HCT116 (cell line): ENCODE data around the gene SUGP2. TPM values are rescaled to one million over a fixed set of nuclear protein-coding genes. Genes with fewer than 3 reads are reported as not detected.

Experiments used
- ATAC-seq: fragments of 200-7000 bp; cut with Tn5 transposase; 2 replicates; pipeline ENCODE4 v1.9.1; 2020; ENCODE audit warnings: mild to moderate bottlenecking, moderate library complexity
- BruUV-seq: library from RNA; stranded (reverse); fragments of 400-500 nt; replicated peaks from 2 replicates; lab custom pipeline; 2021; lab: Mats Ljungman, UMichigan
- CTCF ChIA-PET: fragments of 300-600 bp; sonication (Branson Sonifier 250); formaldehyde crosslinking; loops from one replicate; lab custom pipeline; 2021; ENCODE audit warnings: antibody characterized with exemption; lab: Charles Lee
- POLR2A ChIA-PET: fragments of 300-600, 350-600 bp; sonication (Branson Sonifier 250); formaldehyde crosslinking; loops from one replicate; lab custom pipeline; 2021; ENCODE audit warnings: antibody characterized with exemption; lab: Charles Lee
- RAD21 ChIA-PET, 2 experiments: fragments of 300-600 bp; sonication (Branson Sonifier 250); formaldehyde crosslinking; loops; one replicate each; lab custom pipeline; 2023; ENCODE audit warnings: low total read pairs in 2 of 2; ENCODE audit not compliant: uncharacterized antibody in 2 of 2, unreplicated experiment in 2 of 2, low non-redundant PET in 1 of 2; lab: Charles Lee
- DNase-seq: peaks from one replicate; pipeline ENCODE4 v3.0.0-alpha.2; 2010; ENCODE audit warnings: low read depth, low spot score
- H2AFZ ChIP-seq: fragments of 200-600 bp; shearing (Covaris generic), sonication (generic); 2 replicates; pipeline ENCODE4 v1.6.1; 2017; ENCODE audit warnings: low read depth, mixed run types, mixed read lengths, antibody characterized with exemption, low read length; ENCODE audit not compliant: poor library complexity, severe bottlenecking
- H3K27ac ChIP-seq: 2 replicates; pipeline ENCODE4 v1.5.1; 2012; ENCODE audit warnings: low read depth, low read length
- H3K27me3 ChIP-seq: fragments of 200-600 bp; sonication (generic); 2 replicates; pipeline ENCODE4 v1.6.1; 2016; ENCODE audit warnings: mixed run types, low read length, mixed read lengths; ENCODE audit not compliant: insufficient read depth
- H3K36me3 ChIP-seq, 2 experiments: fragments of 200-500 bp in 1 of 2; fragments of 200-600 bp in 1 of 2; sonication (Bioruptor generic) in 1 of 2; sonication (generic) in 1 of 2; 2 replicates each; pipeline versions ENCODE4 v1.5.1 to v1.6.1; 2014 to 2016; ENCODE audit warnings: low read length in 2 of 2, inconsistent platforms in 1 of 2, mixed read lengths in 1 of 2, mixed run types in 1 of 2; ENCODE audit not compliant: insufficient read depth in 2 of 2, control insufficient read depth in 1 of 2
- H3K4me1 ChIP-seq, 2 experiments: fragments of 200-600 bp in 1 of 2; sonication (generic) in 1 of 2; 2 replicates each; pipeline versions ENCODE4 v1.5.1 to v1.6.1; 2012 to 2017; ENCODE audit warnings: low read length in 2 of 2, inconsistent platforms in 1 of 2, mild to moderate bottlenecking in 1 of 2, mixed read lengths in 1 of 2, mixed run types in 1 of 2, moderate library complexity in 1 of 2; ENCODE audit not compliant: insufficient read depth in 2 of 2, control insufficient read depth in 1 of 2
- H3K4me2 ChIP-seq: fragments of 200-600 bp; sonication (generic); 2 replicates; pipeline ENCODE4 v1.6.1; 2017; ENCODE audit warnings: mixed run types, low read length, mixed read lengths
- H3K4me3 ChIP-seq, 2 experiments: fragments of 200-600 bp in 1 of 2; sonication (generic) in 1 of 2; replicated peaks in 1 of 2; 2 replicates each; pipeline ENCODE4 v1.5.1; 2011 to 2016; ENCODE audit warnings: low read length in 2 of 2, control low read depth in 1 of 2, low read depth in 1 of 2, mild to moderate bottlenecking in 1 of 2, mixed read lengths in 1 of 2, mixed run types in 1 of 2
- H3K79me2 ChIP-seq: fragments of 200-600 bp; sonication (generic); 2 replicates; pipeline ENCODE4 v1.6.1; 2017; ENCODE audit warnings: mild to moderate bottlenecking, mixed run types, low read length, moderate library complexity, mixed read lengths; ENCODE audit not compliant: insufficient read depth
- H3K9ac ChIP-seq: fragments of 200-600 bp; sonication (generic); 2 replicates; pipeline ENCODE4 v1.6.1; 2016; ENCODE audit warnings: low read length, mixed read lengths
- H3K9me2 ChIP-seq: fragments of 200-600 bp; sonication (generic), shearing (Covaris generic); 2 replicates; pipeline ENCODE4 v1.6.1; 2017; ENCODE audit warnings: mixed run types, mild to moderate bottlenecking, moderate library complexity; ENCODE audit not compliant: insufficient read depth
- H3K9me3 ChIP-seq, 2 experiments: fragments of 200-500 bp in 1 of 2; fragments of 200-600 bp in 1 of 2; sonication (Bioruptor generic) in 1 of 2; sonication (generic) in 1 of 2; 2 replicates each; pipeline ENCODE4 v1.6.1; 2014 to 2017; ENCODE audit warnings: low read length in 2 of 2, mixed read lengths in 2 of 2, inconsistent platforms in 1 of 2, low read depth in 1 of 2, mild to moderate bottlenecking in 1 of 2, mixed run types in 1 of 2, moderate library complexity in 1 of 2; ENCODE audit not compliant: control insufficient read depth in 1 of 2, insufficient read depth in 1 of 2
- H4K20me1 ChIP-seq: fragments of 200-600 bp; sonication (generic), shearing (Covaris generic); 2 replicates; pipeline ENCODE4 v1.6.1; 2017; ENCODE audit warnings: mixed run types, mild to moderate bottlenecking, moderate library complexity; ENCODE audit not compliant: insufficient read depth
- CBX3 ChIP-seq: IDR thresholded peaks from 2 replicates; pipeline ENCODE4 v1.6.1; 2012; ENCODE audit warnings: low read depth
- CTCF ChIP-seq, 3 experiments: fragments of 200-600 bp in 1 of 3; sonication (generic) in 1 of 3; IDR thresholded peaks in 2 of 3; conservative IDR thresholded peaks in 1 of 3; 2 replicates each; pipeline ENCODE4 v1.5.1; 2012 to 2017; ENCODE audit warnings: low read depth in 2 of 3, low read length in 2 of 3, antibody characterized with exemption in 1 of 3, borderline replicate concordance in 1 of 3, control low read depth in 1 of 3, mild to moderate bottlenecking in 1 of 3, mixed read lengths in 1 of 3, mixed run types in 1 of 3, moderate library complexity in 1 of 3; ENCODE audit not compliant: insufficient read depth in 1 of 3
- JUND ChIP-seq: IDR thresholded peaks from 2 replicates; pipeline ENCODE4 v1.6.1; 2012
- POLR2AphosphoS5 ChIP-seq: IDR thresholded peaks from 2 replicates; pipeline ENCODE4 v1.6.1; 2011; ENCODE audit warnings: mild to moderate bottlenecking, low read depth, low read length, moderate library complexity
- REST ChIP-seq: IDR thresholded peaks from 2 replicates; pipeline ENCODE4 v1.6.1; 2012; ENCODE audit warnings: low read depth
- TCF7L2 ChIP-seq: IDR thresholded peaks from 2 replicates; pipeline ENCODE4 v1.7.0; 2011; ENCODE audit warnings: borderline replicate concordance, inconsistent platforms; ENCODE audit not compliant: insufficient read depth, insufficient read length; ENCODE audit errors: extremely low read depth
- ZFX ChIP-seq: fragments of 450-650 bp; IDR thresholded peaks from 2 replicates; pipeline ENCODE4 v1.6.1; 2017
- intact Hi-C: fragments of 100-400 bp; cut with micrococcal nuclease; formaldehyde crosslinking; loops from 2 replicates; pipeline ENCODE4 v1.10.0; 2022
- total RNA-seq: library from RNA; stranded (reverse); gene quantifications from one replicate; pipeline ENCODE4 v1.2.1, GENCODE V29; 2021; ENCODE audit not compliant: unreplicated experiment

SUGP2 gene
- total RNA-seq, 1 experiment from 2014 or later: 82.4 TPM

DNA sequence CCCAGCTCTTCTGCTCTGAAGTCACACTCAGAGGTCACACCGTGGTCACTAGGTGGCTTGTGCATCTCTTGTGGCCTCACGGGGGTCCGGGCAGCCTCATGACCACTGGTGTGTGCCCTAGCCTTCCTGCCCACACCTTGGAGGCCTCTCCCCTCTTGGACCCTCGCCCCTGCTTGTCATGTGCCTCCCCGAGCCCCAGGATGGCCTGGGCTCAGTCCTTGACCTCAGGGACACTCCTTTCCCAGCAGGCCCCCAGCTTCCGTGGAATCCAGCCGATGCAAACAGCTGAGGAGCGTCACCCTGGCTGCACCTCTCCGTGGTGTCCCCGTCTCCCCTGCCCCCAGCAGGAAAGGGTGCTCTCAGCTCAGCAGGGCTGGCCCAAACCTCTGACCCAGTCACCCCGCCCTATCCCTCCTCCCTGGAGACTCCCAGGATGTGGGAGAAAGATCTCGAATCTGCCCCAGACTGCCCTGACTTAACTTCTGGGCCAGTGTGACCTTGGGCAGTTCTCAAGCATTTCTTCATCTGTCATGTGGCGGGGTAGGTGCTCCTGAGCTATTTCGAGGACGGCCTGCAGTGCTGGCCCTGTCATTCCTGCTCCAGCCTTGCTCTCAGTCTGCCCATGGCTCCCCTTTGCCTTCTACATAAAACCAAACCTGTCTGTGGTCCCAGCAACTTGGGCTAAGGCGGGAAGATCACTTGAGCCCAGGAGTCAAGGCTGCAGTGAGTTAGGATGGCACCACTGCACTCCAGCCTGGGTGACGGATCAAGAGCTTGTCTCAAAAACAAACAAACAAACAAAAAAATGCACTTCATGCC lies 25.9 kb upstream of the SUGP2 start:
- Histone ChIP-seq H2AFZ (no peak overlapping the region), H3K4me3 (no peak overlapping the region), H3K36me3 (peaks cover 3 to 41% of the 10 kb centered on the region in 2 experiments; a peak in 2 of 4 replicates), H3K79me2 (no peaks in the 10 kb centered on the region), H3K27ac (no peak overlapping the region), H3K9me3 (no peaks in the 10 kb centered on the region), H3K9ac (no peak overlapping the region), H3K4me2 (no peak overlapping the region), H3K9me2 (no peaks in the 10 kb centered on the region), H3K4me1 (peaks cover 13 to 24% of the 10 kb centered on the region in 2 experiments), H4K20me1 (no peaks in the 10 kb centered on the region), H3K27me3 (no peaks in the 10 kb centered on the region)
- intact Hi-C loops: no loop called here
- POLR2A ChIA-PET: no interaction called here
- RAD21 ChIA-PET: no interaction called here
- TF ChIP-seq CTCF (IDR thresholded peaks at IDR 0.05 in 2 of 3, conservative IDR thresholded peaks at IDR 0.05 in 1 of 3; ENCODE audit: borderline replicate concordance in 1 of 3, insufficient read depth in 1 of 3, low read depth in 2 of 3, low read length in 2 of 3) (no peak), ZFX (no peak), REST (no peak), TCF7L2 (no peak), CBX3 (no peak), JUND (no peak), POLR2AphosphoS5 (no peak)
- ATAC-seq (no peak), DNase-seq (no peak)
- BruUV-seq: no TSS peak
- CTCF ChIA-PET: no interaction called here
